GM19193 (cell line): ENCODE measurements around the gene DTX1.

Experiments used
- POLR2A ChIP-seq: IDR thresholded peaks from 4 replicates; pipeline ENCODE4 v1.6.1; 2011; ENCODE audit not compliant: insufficient read depth, insufficient read length; ENCODE audit errors: extremely low read depth

DTX1 gene

GRCh38 chr12:113108308-113108707, 51.8 kb downstream of the DTX1 start:
- no peak for TF ChIP-seq POLR2A

DNA sequence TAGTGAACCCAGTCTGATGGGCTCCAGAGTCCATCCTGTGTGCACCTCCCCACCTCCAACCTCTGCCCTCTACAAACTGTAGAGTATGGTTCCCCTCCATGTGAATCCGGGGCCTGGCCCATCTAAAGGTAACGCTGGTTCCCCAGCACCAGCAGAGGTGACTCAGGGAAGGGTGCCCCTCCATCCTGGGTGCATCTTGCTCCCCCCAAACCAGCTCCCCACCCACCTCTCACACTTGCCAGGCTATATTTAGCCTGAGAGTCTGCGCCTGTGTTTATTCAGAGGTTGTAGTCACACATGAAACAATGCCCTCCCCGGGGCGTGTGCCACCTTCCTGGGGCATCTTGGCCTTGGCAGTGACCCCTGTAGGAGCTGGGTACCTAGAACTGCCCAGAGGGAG, 52.8 kb downstream of the DTX1 start:
- TF ChIP-seq POLR2A, result no peak

DNA sequence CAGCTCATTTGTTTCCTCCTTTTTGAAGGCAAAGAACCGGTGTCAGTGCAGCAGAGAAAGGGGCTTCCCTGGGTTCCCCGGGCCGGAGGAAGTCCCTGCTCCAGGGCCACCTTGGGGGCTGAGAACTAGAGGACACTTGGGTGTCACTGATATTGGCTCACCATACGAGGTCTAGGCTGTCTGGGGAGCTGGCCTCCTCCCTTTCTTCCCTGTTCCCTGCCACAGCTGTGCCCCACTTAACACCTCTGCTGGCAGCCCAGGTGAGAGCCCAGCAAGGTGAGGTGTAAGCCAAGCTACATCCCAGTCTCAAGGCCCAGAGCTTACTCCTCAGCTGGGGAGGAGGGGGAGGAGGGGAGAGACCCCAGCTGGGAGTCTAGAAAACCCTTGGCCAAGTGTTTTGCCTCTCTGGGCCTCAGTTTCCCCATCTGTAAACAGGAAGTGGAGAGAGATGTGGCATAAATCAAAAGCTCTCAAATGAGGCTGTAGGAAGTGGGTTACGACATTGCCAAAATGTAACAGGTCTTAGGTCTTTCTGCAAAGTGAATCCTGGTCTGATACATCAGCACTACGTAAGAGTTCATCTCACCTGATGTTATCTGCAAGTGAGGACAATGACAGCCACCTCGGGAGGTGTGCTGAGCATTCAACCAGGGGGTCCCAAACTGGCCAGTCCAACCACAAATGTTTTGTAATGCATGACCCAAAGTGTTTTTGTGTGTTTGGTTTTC, 53.5 kb downstream of the DTX1 start:
- no peak for TF ChIP-seq POLR2A

- no peak for TF ChIP-seq POLR2A
Measured at GRCh38 chr12:113111247-113111646, 54.7 kb downstream of the DTX1 start.

DNA sequence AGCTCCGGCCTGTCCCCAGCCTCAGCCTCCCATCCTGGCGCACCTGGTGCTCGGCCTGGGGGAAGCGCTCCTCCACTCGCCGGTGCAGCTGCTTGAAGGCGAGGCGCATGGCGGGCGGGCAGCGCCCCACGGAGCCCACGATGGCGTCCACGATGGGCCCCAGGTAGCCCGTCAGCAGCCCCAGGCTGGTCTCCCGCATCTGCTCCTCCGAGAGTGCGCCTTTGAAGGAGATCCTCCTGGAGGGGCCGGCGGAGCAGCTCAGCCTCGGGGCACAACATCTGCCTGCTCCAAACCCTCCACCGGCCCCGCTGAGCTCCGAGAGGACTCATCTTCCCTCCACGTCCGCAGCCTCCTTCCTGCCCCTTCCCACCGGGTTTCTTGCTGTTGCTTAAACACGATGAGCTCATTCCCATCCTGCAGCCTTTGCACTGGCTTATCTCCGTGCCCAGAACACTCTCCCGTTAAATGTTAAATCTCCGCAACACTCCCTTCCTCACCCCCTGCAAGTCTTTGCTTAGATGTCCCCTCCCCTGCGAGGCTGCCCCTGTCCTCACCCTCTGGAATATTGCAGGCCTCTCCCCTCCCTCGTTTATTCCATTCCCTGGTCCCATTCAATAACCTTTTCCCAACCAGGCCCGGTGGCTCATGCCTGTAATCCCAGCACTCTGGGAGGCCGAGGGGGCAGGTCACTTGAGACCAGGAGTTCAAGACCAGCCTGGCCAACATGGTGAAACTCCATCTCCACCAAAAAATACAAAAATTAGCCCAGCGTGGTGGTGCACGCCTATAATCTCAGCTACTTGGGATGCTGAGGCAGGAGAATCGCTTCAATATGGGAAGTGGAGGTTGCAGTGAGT, 55.7 kb downstream of the DTX1 start:
- TF ChIP-seq POLR2A, result no peak

GRCh38 chr12:113113397-113113796, 56.9 kb downstream of the DTX1 start:
- no peak for TF ChIP-seq POLR2A

DNA sequence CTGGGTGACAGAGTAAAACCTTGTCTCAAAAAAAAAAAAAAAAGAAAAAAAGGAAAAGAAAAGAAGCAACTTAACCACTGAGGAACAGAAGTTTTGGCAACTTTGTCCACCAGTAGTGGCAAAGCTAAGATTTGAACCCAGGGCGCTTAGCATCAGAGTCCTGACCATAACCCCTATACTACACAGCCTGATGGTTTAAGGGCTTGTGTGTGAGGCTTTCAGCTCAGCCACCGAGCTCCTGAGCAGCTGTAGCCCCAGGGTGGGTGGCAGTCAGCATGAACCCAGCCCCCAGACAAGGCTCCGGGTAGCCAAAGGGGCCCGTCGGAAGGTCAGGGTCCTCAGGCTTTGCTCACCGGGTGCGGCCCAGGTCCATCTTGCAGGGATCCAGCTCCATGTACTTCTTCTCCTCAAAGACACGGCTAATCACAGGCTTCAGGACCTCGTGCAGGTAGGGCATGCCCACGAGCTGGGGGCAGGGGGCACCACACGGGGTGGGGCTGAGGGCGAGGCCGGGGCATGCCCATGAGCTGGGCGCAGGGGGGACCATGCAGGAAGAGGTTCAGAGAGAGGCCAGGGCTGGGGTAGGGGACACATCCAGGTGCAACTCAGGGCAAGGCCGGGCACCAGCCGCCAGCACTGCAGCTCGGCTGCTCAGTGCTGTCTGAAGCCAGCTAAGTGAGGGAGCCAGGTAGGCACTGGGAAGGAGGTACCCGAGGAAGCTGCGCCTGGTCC, 58.1 kb downstream of the DTX1 start:
- TF ChIP-seq POLR2A, result no peak

- TF ChIP-seq POLR2A, result no peak
Measured at GRCh38 chr12:113115455-113116126, 59.1 kb downstream of the DTX1 start.

DNA sequence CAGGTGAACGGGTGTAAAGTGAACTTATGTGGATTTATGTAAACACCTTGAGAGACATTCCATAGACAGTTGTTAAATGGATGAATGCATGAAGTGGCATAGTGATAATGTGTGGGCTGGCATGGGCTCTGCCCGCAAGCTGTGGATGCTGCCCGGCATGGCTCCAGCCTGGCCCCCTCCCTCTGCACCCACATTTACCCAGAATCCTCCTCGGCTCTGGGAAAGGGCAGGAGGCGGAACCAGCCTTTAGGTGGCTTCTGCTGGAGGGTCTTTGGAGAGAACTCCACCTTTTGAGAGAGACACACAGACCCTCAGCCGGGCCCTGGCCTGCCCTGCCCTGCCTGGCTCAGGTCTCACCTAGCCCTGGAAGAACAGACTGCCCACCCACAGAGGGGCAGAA, 60.3 kb downstream of the DTX1 start:
- no peak for TF ChIP-seq POLR2A

GRCh38 chr12:113118142-113118541, 61.6 kb downstream of the DTX1 start:
- no peak for TF ChIP-seq POLR2A

DNA sequence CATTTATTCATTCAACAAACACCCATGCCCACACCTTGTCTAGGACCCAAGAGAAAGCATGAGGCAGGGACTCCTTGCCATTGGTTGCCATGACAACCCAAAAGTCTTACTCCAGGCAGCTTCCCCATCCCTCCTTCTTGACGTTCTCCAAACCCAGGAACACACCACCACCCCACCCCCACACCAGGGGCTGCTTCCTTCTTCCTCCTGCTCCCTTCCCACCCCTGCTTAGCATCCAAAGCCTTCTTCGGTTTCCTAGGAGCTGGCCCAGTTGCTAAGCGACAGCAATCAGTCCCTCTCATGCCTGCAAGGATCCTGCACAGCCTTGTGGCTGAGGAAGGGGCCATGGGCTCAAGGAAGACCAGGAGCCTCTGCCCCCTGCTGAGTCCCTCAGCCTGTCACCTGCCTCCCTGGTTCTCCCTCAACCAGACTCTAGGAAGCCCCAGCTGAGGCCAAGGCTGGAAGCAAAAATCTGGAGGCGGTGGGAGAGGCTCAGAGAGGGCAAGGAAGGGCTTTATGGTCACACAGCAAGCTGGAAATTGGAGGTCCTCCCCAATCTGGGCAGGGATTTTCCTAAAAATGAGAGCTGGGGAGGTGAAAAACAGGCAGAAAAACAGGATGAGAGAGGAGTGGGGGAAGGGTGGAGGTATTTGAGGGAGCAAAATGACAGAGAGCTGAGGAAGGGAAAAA, 63.6 kb downstream of the DTX1 start:
- no peak for TF ChIP-seq POLR2A

- no peak for TF ChIP-seq POLR2A
Measured at GRCh38 chr12:113120670-113121370, 64.3 kb downstream of the DTX1 start.

- TF ChIP-seq POLR2A, result no peak
Measured at GRCh38 chr12:113127791-113128199, 71.3 kb downstream of the DTX1 start.
